NCI-H2107 (cell line): Measurements from ENCODE around the gene ULK1.

Source experiments
- DNase-seq: peaks from one replicate; lab custom pipeline; 2025; lab: John Stamatoyannopoulos, UW

The ULK1 gene

DNA sequence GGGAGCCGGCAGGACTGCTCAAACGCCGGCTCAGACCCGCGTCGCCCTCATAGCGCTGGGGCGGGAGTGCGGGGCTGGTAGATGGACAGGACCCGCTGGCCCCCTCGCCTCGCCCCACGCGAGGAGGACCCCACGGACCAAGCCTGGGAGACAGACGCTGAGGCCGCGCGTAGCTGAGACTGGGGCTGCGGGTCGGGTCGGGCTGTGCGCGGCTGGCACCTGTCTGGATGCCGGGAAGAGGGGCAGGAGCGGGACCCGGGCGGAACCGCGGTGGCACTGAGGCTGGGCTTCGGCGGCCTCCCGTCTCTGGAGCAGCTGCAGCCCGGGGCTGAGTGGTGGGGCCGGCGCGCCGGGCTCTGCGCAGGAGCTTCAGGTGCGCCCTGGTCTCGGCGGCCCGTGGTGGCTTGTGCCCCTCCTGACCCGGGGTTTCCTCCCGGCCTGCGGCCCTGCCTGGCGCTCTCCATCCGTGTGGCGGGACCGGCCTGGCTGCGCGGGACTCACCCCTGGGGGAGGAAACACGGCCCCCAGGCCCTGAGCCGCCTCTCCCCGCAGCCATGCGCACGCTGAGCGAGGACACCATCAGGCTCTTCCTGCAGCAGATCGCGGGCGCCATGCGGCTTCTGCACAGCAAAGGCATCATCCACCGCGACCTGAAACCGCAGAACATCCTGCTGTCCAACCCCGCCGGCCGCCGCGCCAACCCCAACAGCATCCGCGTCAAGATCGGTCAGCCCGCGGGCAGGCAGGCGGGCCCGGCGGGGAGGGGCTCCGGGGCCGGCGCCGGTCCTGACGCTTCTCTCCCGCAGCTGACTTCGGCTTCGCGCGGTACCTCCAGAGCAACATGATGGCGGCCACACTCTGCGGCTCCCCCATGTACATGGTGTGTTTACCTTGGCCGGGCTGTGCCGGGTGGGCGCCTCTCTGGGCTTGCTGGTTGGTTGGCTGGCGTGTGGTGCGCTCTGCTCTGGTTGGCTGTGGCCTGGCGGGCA lies 14.0 kb downstream of the ULK1 start:
- no peak for DNase-seq

DNA sequence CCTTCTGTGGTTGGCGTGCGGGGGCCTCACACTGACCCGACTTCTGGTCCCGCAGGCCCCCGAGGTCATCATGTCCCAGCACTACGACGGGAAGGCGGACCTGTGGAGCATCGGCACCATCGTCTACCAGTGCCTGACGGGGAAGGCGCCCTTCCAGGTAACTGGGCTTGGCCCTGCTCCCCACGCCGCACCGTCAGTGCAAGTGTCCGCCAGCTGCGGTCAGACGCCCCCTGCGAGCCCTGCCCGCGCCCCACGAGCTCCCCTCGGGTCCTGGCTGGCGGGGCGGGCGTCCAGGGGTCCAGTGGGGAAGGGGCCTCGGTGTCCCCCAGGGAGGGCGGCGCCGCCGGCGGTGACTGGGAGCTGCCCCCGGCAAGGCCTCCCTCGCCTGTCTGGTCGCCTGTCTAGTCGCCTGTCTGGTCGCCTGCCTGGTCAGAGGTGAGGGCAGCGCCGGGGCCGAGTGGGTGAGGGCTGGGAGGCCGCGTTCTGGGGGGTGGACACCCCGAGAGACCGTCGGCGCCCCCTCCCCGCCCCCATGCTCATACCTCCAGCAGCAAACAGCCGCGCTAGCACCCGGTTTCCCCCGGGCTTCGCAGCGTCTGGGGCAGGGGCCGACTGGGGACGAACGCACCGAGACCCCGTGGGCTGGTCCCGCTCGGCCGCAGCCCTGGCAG lies 14.8 kb downstream of the ULK1 start:
- DNase-seq = no peak

DNA sequence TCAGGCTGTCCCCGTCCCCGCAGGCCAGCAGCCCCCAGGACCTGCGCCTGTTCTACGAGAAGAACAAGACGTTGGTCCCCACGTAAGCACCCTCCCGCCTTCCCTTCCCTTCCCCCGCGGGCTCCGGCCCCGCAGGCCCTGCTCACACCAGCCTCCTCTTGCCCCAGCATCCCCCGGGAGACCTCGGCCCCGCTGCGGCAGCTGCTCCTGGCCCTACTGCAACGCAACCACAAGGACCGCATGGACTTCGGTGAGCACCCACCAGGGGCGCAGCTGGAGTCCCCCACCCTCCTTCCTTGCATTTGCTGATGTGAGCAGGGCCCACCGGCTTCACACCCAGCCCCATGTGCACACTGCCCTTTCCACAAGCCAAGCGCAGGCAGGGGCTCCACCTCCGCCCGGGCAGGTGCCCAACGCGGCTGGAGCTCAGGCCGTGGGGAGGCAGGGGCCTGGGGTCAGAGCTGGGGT lies 15.4 kb downstream of the ULK1 start:
- DNase-seq = no peak

DNA sequence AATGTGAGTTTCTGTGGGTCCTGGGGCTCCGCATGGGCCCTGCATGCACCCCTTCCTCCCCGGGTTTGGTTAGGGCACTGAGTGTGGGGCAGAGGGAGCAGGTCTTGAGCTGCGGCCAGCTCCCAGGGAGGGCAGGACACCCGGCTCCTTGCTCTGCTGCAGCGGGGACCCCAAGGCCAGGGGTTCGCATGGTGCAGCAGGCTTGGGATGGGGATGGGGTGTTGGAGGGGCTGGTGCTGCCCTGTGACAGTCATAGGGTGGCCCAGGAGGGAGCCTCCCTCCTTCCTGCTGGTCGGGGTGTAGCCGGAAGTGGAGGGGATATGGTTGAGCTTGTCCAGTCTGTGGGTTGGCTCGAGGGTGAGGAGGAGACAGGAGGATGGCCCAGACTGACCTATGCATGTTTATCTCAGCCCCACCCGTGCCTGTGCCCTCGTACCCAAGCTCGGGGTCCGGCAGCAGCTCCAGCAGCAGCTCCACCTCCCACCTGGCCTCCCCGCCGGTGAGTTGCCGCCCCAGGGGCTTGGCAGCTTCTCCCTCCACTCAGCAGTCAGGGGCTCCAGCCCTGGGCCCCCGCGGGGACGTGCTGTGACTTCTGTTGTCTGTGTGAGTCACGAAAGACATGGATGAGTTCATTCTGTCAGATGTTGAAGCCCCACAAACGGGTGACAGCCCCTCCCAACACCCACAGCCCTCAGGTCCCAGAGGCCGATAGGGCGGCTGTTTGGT lies 16.0 kb downstream of the ULK1 start:
- DNase-seq = no peak

DNA sequence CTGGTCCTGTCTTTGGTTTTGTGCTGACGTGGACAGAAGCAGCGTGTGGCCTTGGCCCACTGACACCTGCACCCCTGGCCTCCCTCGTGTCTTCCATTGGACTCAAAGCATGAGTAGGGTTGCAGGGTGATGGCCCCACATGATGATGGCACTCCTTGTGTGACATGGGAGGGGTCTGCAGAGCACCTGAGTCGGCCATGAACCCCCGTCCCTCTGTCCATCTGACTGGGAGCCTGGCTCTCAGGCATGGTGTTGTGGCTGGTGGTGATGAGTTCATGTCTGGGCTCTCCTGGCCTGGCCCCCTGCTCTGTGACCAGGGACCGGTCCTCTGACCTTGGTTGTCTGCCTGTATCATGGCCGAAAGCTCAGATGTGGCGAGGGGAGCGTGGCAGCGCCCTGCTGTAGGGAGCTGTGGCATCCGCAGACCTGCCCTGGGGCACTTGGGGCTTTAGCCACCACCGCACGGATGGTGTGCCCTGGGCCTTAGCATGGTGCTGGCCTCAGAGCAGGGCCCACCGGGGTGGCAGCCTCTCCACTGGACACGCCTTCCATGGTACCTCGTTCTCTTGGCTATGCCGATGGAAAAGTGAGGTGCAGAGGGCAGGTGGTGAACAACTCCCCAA lies 16.7 kb downstream of the ULK1 start:
- no peak for DNase-seq

DNA sequence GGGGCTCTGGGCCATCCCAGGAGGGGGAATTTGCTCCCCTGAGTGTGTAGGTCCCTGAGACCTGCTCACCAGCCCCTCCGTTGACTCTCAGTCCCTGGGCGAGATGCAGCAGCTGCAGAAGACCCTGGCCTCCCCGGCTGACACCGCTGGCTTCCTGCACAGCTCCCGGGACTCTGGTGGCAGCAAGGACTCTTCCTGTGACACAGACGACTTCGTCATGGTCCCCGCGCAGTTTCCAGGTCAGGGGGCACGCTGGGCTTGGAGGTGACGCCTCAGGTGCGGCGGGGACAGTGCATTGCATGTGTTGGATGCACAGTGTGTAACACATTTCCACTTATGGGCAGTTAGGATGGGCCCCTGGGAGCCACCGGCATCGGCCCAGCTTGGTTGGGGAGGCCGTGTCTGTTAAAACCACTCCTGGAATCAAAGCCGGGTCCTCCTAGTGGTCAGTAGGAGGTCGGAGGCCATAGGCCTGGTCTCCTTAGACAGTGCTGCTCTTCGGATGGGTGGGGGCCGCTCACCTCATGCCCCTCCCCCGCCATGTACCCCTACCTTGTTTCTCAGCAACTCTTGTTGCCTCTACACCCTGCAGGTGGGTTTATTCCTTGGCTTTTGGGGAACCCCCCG lies 17.5 kb downstream of the ULK1 start:
- DNase-seq = no peak

DNA sequence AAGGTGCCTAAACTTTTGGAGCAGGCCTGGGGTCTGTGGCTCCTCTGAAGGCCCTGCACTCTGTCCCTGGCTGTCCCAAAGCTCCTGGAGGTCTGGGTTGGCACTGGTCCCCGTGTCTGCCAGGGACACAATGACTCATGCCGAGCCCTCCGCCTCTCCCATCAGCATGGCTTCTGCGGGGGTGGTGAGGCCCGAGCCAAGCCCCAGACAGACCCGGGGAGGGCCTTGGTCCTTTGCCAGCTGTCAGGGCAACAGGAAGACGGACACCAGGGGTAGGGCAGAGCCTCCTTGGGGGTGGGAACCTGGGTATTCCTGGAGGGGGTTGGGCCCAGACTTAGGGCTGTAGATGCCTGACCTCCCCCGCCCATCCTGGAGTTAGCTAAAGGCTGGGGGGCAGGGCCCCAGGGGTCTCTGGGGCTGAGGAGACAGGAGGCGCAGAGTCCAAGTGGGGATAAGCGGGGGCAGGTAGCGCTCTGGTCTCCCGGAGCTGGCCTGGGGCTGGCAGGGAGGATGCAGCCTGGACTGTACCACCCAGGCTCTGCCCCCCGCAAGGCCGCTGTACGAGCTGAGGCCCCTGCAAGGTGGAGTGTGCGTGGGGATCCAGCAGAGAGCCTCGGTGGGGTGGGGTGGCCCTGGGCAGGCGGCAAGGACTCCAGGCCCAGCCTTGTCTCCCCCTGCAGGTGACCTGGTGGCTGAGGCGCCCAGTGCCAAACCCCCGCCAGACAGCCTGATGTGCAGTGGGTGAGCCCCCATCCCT lies 18.3 kb downstream of the ULK1 start:
- no peak for DNase-seq

DNA sequence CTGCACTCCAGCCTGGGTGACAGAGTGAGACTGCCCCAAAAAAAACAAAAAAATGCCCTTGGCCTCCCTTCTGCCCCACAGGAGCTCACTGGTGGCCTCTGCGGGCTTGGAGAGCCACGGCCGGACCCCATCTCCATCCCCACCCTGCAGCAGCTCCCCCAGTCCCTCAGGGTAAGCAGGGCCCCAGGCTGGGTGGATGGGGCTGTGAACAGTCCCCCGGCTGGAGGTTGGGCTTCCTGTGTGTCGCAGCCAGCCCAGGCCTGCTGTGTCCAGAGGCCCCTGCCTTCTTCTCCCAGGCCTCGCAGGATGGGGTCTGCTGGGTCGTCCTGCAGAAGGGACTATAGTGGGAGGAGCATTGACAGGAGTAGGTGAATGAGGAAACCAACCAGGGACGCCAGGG lies 19.2 kb downstream of the ULK1 start:
- no peak for DNase-seq

DNA sequence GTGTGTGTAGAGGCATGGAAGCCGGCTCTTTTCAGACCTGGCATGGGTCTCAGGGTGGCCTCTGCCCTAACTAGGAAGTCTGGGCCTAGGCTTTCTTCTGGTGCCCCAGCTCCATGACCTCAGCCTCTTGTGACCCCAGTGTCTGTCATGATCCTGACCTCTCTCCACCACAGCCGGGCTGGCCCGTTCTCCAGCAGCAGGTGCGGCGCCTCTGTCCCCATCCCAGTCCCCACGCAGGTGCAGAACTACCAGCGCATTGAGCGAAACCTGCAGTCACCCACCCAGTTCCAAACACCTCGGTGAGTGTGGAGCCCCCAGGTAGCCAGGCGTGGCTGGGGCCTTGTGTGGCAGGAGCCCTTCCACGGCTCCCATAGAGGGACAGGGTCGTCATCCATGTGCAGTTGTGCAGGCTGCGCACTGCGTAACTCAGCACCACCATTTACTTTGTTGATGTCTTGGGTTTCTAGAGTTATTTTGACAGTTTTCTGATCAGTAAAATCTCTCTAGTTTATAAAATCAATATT lies 19.8 kb downstream of the ULK1 start:
- DNase-seq = no peak

DNA sequence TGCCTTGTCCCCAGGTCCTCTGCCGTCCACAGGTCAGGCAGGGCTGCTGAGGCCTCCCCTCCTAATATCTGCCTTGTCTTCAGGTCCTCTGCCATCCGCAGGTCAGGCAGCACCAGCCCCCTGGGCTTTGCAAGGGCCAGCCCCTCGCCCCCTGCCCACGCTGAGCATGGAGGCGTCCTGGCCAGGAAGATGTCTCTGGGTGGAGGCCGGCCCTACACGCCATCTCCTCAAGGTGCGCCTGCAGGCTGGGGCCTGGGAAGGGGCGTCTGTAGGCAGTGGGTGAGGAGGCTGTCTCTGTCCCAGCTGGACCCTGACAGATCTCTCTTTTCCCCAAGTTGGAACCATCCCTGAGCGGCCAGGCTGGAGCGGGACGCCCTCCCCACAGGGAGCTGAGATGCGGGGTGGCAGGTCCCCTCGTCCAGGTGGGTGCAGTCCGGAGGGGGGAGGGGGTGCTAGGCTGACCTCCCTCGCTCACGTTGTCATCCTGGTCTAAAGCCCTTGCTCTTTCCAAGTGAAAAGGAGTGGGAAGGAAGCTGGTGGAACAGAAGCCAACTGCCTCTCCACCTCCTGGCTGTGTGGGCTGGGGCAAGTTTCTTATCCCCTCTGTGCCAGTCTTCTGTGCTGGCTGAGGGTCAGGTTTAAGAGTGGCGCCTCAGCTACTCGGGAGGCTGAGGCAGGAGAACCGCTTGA lies 20.7 kb downstream of the ULK1 start:
- DNase-seq = no peak

DNA sequence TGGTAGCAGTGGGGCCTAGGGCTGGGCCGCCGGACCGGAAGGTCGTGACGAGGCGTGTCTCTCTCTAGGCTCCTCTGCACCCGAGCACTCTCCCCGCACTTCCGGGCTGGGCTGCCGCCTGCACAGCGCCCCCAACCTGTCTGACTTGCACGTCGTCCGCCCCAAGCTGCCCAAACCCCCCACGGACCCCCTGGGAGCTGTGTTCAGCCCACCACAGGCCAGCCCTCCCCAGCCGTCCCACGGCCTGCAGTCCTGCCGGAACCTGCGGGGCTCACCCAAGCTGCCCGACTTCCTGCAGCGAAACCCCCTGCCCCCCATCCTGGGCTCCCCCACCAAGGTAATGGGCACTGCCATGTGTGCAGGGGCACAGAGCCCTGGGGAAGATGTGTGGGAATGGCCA lies 21.4 kb downstream of the ULK1 start:
- DNase-seq = no peak

DNA sequence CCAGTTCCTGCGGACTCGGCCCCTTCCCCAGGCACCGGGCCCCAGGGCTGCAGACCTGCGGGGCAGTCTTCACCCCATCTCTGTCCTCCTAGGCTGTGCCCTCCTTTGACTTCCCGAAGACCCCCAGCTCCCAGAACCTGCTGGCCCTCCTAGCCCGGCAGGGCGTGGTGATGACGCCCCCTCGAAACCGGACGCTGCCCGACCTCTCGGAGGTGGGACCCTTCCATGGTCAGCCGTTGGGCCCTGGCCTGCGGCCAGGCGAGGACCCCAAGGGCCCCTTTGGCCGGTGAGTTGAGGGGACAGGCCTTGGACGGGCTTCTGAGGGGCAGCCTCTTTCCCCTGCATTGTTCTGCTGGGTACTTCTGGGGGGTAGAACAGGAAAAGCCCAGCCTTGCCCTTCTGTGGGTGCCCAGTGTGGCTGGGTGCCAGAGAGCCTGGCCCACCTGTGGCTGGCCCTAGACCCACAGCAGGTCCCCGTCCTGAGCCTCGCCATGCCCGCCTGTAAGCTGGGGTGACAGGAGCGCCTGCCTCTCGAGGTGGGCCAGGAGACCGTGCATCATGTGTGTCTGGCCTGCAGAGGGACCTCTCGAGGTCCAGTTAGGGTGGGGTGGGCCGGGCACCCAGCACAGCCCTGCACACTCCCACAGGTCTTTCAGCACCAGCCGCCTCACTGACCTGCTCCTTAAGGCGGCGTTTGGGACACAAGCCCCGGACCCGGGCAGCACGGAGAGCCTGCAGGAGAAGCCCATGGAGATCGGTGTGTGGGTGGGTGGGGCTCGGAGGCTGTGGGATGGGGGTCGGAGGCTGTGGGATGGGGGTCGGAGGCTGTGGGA lies 22.1 kb downstream of the ULK1 start:
- no peak for DNase-seq

DNA sequence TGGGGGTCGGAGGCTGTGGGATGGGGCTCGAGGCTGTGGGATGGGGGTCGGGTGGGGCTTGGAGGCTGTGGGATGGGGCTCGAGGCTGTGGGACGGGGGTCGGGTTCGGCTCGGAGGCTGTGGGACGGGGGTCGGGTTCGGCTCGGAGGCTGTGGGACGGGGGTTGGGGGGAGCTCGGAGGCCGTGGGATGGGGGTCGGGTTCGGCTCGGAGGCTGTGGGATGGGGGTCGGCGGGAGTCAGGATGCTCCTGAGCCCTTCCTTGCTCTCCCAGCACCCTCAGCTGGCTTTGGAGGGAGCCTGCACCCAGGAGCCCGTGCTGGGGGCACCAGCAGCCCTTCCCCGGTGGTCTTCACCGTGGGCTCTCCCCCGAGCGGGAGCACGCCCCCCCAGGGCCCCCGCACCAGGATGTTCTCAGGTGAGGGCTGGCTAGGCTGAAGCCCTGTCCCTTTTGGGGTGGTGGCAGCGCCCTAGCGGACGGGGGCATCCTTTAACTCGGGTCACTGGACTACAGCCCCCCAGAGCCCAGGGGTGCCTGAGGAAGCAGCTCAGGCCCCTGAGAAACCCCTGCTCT lies 22.8 kb downstream of the ULK1 start:
- no peak for DNase-seq

DNA sequence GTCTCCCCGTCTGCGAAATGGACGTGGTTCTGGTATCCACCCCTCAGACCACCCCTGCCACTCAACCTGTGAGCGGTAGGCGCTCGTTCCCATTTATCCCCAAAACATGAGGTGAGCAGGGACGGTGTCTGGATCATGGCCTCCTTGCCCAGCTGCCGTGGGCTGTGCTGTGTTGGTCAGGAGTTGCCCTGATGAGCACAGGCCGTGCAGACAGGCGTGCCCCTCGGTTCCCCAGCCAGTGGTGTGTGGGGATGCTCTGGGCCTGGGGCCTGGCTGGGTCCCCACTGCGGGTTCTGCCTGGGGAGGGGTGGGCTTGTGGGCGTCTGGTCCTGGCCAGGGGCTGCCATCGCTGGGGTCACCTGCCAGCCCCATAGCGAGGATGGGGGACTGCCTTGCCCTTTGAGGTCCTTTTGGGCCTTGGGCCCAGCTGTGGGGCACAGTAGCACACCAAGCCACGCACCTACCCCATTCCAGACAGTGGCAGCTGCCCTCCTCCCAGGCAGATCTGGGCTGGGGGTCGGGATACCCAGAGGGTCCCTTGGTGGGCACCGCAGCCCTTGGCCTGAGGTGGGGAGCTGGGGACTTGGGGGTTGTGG lies 23.4 kb downstream of the ULK1 start:
- no peak for DNase-seq

DNA sequence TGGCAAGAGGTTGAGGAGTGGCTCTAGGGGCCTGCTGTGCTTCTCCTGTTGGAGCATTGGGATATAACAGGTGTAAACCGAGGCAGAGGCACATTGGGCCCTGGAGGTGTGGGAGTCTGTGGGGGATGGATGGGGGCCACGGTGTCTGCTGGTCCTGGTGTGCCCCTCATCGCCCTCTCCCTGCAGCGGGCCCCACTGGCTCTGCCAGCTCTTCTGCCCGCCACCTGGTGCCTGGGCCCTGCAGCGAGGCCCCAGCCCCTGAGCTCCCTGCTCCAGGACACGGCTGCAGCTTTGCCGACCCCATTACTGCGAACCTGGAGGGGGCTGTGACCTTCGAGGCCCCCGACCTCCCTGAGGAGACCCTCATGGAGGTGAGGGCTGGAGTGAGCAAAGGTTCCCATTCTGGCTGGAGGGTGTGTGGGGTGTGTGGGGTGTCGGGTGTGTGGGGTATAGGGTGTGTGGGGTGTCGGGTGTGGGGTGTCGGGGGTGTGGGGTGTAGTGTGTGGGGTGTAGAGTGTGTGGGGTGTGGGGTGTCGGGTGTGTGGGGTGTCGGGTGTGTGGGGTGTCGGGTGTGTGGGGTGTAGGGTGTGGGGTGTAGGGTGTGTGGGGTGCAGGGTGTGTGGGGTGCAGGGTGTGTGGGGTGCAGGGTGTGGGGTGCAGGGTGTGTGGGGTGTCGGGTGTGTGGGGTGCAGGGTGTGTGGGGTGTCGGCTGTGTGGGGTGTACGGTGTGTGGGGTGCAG lies 24.1 kb downstream of the ULK1 start:
- no peak for DNase-seq

DNA sequence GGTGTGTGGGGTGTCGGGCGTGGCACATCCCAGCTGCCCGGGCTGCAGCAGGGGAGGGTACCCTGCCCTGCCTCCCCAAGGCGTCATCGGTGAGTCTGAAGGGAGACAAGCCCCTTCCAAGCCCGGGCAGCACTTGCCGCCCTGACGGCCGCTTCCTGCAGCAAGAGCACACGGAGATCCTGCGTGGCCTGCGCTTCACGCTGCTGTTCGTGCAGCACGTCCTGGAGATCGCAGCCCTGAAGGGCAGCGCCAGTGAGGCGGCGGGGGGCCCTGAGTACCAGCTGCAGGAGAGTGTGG lies 24.6 kb downstream of the ULK1 start:
- DNase-seq = no peak

DNA sequence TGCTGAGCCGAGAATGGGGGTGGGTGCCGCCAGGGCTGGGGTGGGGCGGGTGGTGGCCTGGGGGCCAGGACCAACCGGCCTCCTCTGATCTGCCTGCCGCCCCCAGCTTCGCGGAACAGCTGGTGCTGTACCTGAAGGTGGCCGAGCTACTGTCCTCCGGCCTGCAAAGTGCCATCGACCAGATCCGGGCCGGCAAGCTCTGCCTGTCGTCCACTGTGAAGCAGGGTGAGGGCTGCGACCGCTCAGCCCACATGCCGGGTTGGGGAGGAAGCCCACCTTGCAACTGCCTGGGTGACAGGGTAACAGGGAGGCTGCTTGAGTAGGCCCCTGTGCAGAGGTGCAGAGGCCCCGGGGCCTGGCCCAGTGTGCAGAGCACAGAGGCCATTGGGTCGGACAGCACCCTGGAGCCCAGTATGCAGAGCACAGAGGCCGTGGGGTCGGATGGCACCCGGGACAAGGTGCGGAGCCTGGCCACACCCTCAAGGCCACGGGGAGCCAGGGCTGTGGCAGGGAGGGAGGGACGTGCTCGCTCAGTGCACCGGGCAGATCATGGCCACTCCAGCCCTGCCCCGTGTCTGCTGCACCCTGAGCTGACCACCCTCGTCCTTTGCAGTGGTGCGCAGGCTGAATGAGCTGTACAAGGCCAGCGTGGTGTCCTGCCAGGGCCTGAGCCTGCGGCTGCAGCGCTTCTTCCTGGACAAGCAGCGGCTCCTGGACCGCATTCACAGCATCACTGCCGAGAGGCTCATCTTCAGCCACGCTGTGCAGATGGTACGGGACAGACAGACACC lies 25.1 kb downstream of the ULK1 start:
- no peak for DNase-seq
